Measurements from ENCODE around the gene ACY1. TPM values are rescaled to one million over a fixed set of nuclear protein-coding genes. Genes with fewer than 3 reads are reported as not detected.
A peak's percentile ranks its signal among the peaks of the same experiment; 100 is the strongest.
"Not testable (repeated sequence)": the region's sequence is repeated elsewhere in the genome, so short reads cannot be mapped to it uniquely, and the experiment has no call there.

ACY1 gene
- total RNA-seq, 4 donors from 2014 or later: 20.2 to 42.7 (median 33.6) TPM

DNA sequence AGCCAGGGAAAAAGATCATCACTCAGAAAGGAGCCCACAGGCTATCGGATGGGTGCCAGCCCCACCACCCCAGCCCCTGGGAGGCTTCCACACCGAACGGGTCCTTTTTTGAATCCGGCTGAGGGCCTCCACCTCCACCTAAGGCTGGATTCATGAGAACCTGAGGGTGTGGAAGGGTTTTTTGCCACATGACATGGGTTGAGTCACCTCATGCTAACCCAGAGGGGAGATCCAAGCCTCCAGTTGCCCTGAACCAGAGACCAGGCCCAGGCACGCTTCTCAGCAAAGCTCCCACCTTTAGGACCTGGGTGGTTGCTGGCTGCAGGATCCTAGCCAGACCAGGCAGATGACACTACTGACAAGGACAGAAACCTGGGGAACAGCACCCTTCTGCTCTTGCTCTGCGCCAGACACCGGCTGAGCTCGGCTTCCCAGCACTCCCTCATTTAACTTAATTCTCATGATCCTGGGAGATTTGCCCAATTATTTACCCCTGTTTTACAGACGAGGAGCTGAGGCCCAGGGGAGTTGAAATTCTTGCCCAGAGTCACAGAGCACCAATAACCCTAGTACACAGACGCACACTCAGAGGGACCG is 47.5 kb downstream of the ACY1 start:
- TF ChIP-seq, protein P1, sequence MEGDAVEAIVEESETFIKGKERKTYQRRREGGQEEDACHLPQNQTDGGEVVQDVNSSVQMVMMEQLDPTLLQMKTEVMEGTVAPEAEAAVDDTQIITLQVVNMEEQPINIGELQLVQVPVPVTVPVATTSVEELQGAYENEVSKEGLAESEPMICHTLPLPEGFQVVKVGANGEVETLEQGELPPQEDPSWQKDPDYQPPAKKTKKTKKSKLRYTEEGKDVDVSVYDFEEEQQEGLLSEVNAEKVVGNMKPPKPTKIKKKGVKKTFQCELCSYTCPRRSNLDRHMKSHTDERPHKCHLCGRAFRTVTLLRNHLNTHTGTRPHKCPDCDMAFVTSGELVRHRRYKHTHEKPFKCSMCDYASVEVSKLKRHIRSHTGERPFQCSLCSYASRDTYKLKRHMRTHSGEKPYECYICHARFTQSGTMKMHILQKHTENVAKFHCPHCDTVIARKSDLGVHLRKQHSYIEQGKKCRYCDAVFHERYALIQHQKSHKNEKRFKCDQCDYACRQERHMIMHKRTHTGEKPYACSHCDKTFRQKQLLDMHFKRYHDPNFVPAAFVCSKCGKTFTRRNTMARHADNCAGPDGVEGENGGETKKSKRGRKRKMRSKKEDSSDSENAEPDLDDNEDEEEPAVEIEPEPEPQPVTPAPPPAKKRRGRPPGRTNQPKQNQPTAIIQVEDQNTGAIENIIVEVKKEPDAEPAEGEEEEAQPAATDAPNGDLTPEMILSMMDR (IDR thresholded peaks at IDR 0.05): no peak
- no peak for TF ChIP-seq POLR2A (IDR thresholded peaks at IDR 0.05)
- Histone ChIP-seq H3K9me3 (no peaks in the 10 kb centered on the region), H3K4me3 (no peak overlapping the region), H3K36me3 (no peaks in the 10 kb centered on the region), H3K4me1 (peaks cover 5 to 63% (median 37%) of the 10 kb centered on the region in 3 donors), H3K27ac (peak overlapping the region; percentile 16 to 64 (median 51)), H3K27me3 (no peaks in the 10 kb centered on the region)
- 48 to 64% methylated on average over 5 to 10 of the region's 11 CpGs for WGBS, 2 donors
- intact Hi-C loops (cut with DNase I): no loop called here
- DNase-seq: no peak

DNA sequence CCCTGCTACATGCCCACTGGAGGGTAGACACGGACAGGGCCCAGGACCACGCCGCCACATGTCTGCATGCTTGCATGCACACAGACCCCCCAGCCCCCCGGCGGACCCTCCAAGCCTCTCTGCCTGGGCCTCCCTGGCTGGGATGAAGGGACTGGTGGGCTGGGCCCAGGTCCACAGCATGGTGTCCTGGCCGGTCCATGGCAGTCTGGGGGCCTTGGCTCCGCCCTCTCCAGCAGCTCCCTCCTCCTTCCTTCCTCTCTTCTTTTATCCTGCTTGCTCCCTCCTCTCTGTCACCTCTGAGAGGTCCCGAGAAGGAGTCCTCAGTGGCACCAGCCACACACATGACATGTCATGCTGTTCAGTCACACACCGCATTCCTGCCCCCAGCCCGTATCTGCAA is 48.6 kb downstream of the ACY1 start:
- Histone ChIP-seq H3K27me3 (no peaks in the 10 kb centered on the region), H3K4me1 (peaks cover 5 to 65% (median 37%) of the 10 kb centered on the region in 3 donors), H3K4me3 (no peak overlapping the region), H3K9me3 (no peaks in the 10 kb centered on the region), H3K27ac (no peak overlapping the region), H3K36me3 (no peaks in the 10 kb centered on the region)
- TF ChIP-seq, protein P1 (IDR thresholded peaks at IDR 0.05): no peak
- TF ChIP-seq POLR2A (IDR thresholded peaks at IDR 0.05): no peak
- WGBS, 2 donors: 85 to 97% methylated on average over 7 of the region's 10 CpGs
- intact Hi-C loops (cut with DNase I): no loop called here
- no peak for DNase-seq

DNA sequence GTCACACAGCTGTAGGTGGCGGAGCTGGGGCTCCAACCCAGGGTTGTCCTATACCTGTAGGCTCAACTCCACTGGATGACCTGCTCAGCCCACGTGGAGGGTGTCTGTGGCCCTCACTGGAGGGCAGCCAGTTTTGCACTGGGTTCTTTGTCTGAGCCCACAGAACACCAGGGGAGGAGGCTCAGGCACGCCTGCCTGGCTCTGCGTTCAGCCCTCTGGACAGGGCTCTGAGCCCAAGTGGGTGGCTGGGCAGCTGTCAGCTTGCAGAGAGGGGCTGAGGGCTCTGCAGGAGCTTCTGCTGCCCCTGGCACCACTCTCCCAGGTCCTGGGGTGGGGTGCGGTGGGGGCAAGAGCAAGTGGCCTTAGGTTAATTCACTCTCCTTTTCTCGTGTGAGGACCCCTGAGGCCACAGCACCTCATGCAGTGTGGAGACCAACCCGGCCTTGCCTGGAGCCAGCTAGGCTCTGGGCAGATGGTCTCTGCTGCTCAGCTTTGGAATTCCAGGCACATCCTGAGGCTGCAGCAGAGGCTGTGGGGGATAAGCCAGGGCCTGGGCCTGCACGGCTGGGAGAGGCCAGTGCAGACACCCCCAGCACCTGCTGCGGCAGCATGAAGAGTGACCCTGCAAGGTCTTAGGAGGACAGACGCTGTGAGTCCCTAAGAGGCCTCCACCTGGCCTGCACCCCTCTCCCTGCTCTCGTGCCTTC is 49.5 kb downstream of the ACY1 start:
- Histone ChIP-seq H3K27ac (no peak overlapping the region), H3K4me1 (peaks cover 6 to 74% (median 44%) of the 10 kb centered on the region in 3 donors), H3K27me3 (no peaks in the 10 kb centered on the region), H3K4me3 (no peak overlapping the region), H3K36me3 (no peaks in the 10 kb centered on the region), H3K9me3 (no peaks in the 10 kb centered on the region)
- no peak for DNase-seq
- 23 to 50% methylated on average over 3 to 6 of the region's 11 CpGs for WGBS, 2 donors
- no peak for TF ChIP-seq POLR2A (IDR thresholded peaks at IDR 0.05)
- TF ChIP-seq, protein P1 (IDR thresholded peaks at IDR 0.05): no peak
- intact Hi-C loops (cut with DNase I): no loop called here

DNA sequence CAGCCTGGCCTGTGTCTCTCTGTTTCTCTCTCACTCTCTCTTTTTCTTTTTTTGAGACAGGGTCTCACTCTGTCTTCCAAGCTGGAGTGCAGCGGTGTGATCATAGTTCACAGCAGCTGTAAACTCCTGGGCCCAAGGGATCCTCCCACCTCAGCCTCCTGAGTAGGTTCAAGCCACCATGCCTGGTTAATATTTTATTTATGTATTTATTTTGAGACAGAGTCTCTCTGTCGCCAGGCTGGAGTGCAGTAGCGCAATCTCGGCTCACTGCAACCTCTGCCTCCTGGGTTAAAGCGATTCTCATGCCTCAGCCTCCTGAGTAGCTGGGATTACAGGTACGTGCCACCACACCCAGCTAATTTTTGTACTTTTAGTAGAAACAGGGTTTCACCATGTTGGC is 50.4 kb downstream of the ACY1 start:
- H3K36me3 ChIP-seq; DNase-seq; H3K4me3 ChIP-seq; H3K27ac ChIP-seq; intact Hi-C loops (cut with DNase I); H3K9me3 ChIP-seq; H3K27me3 ChIP-seq: not testable (repeated sequence)
- 89 to 91% methylated on average over 6 of the region's 6 CpGs for WGBS, 2 donors
- peaks cover 15 to 76% (median 48%) of the 10 kb centered on the region in 3 donors for H3K4me1 ChIP-seq

DNA sequence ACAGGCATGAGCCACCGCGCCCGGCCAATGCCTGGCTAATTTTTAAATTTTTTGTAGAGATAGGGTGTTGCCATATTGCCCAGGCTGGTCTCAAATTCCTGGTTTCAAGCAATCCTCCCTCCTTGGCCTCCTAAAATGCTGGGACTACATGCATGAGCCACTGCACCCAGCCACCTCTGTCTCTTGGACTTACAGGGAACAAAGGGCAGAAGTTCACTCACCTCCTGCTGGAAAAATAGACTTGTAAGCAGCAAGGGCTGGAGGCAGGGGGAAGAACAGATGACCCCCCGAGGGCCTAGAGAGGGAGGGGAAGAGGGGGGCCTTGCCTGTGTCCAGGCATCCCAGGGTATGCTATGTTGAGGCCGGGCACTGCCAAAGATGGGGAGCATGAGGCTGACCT is 50.9 kb downstream of the ACY1 start:
- WGBS, 2 donors: 97 to 100% methylated on average over 3 to 5 of the region's 5 CpGs
- Histone ChIP-seq H3K27ac (no peak overlapping the region), H3K4me3 (no peak overlapping the region), H3K9me3 (no peaks in the 10 kb centered on the region), H3K4me1 (peaks cover 16 to 76% (median 47%) of the 10 kb centered on the region in 3 donors), H3K36me3 (no peaks in the 10 kb centered on the region), H3K27me3 (no peaks in the 10 kb centered on the region)
- no peak for DNase-seq
- TF ChIP-seq, protein P1 (IDR thresholded peaks at IDR 0.05): no peak
- TF ChIP-seq POLR2A (IDR thresholded peaks at IDR 0.05): no peak
- intact Hi-C loops (cut with DNase I): no loop called here

All from esophagus squamous epithelium (tissue), 5 donors.